Liver (tissue), 9 donors: Measurements from ENCODE around the gene MFAP5. TPM values are rescaled to one million over a fixed set of nuclear protein-coding genes. Genes with fewer than 3 reads are reported as not detected.

Experiments used
- DNase-seq: peaks from one replicate; pipeline ENCODE4 v3.0.0-alpha.2; 2017; ENCODE audit warnings: low spot score
- H3K27ac ChIP-seq, 2 donors: one replicate each; pipeline ENCODE4 v1.7.0; 2013; ENCODE audit warnings: inconsistent platforms in 2 of 2, low read length in 2 of 2, control low read depth in 1 of 2, low read depth in 1 of 2, mild to moderate bottlenecking in 1 of 2
- H3K27me3 ChIP-seq, 4 donors: one replicate each; pipeline versions ENCODE4 v1.6.1 to v1.7.0; 2013; ENCODE audit warnings: low read length in 3 of 4, inconsistent platforms in 1 of 4, mild to moderate bottlenecking in 1 of 4, moderate library complexity in 1 of 4; ENCODE audit not compliant: control insufficient read depth in 4 of 4, insufficient read depth in 4 of 4
- H3K36me3 ChIP-seq, 4 donors: one replicate each; pipeline versions ENCODE4 v1.6.1 to v1.7.0; 2013; ENCODE audit warnings: low read length in 3 of 4, mild to moderate bottlenecking in 3 of 4, low read depth in 1 of 4, moderate library complexity in 1 of 4; ENCODE audit not compliant: control insufficient read depth in 4 of 4, insufficient read depth in 3 of 4
- H3K4me1 ChIP-seq, 4 donors: one replicate each; pipeline versions ENCODE4 v1.6.1 to v1.7.0; 2013; ENCODE audit warnings: low read length in 3 of 4, mild to moderate bottlenecking in 3 of 4, moderate library complexity in 1 of 4; ENCODE audit not compliant: control insufficient read depth in 4 of 4, insufficient read depth in 4 of 4
- H3K4me3 ChIP-seq, 3 donors: one replicate each; pipeline versions ENCODE4 v1.6.1 to v1.7.0; 2013; ENCODE audit warnings: low read length in 3 of 3, control low read depth in 1 of 3, low read depth in 1 of 3, mild to moderate bottlenecking in 1 of 3
- H3K9ac ChIP-seq, 2 donors: one replicate each; pipeline ENCODE4 v1.7.0; 2013; ENCODE audit warnings: low read length in 2 of 2, mild to moderate bottlenecking in 2 of 2, moderate library complexity in 2 of 2, control low read depth in 1 of 2, low read depth in 1 of 2
- H3K9me3 ChIP-seq, 4 donors: one replicate each; pipeline versions ENCODE4 v1.6.1 to v1.7.0; 2013; ENCODE audit warnings: low read length in 3 of 4; ENCODE audit not compliant: control insufficient read depth in 4 of 4
- EGR1 ChIP-seq, 2 donors: IDR thresholded peaks; 2 replicates each; pipeline ENCODE4 v1.6.1; 2016 to 2018; ENCODE audit warnings: antibody characterized with exemption in 2 of 2, low read depth in 2 of 2
- FOXA1 ChIP-seq: IDR thresholded peaks from 2 replicates; pipeline ENCODE4 v1.6.1; 2016; ENCODE audit warnings: antibody characterized with exemption
- FOXA2 ChIP-seq: IDR thresholded peaks from 2 replicates; pipeline ENCODE4 v1.6.1; 2016; ENCODE audit warnings: antibody characterized with exemption
- GABPA ChIP-seq, 2 donors: IDR thresholded peaks in 1 of 2; conservative IDR thresholded peaks in 1 of 2; 2 replicates each; pipeline ENCODE4 v1.6.1; 2016; ENCODE audit warnings: antibody characterized with exemption in 2 of 2, mild to moderate bottlenecking in 1 of 2, moderate library complexity in 1 of 2
- HNF4G ChIP-seq: IDR thresholded peaks from 2 replicates; pipeline ENCODE4 v1.6.1; 2016; ENCODE audit warnings: antibody characterized with exemption
- JUND ChIP-seq, 2 donors: IDR thresholded peaks; 2 replicates each; pipeline ENCODE4 v1.6.1; 2016; ENCODE audit warnings: antibody characterized with exemption in 2 of 2
- NR2F2 ChIP-seq: IDR thresholded peaks from 2 replicates; pipeline ENCODE4 v1.6.1; 2016; ENCODE audit warnings: antibody characterized with exemption
- RXRA ChIP-seq, 2 donors: IDR thresholded peaks; 2 replicates each; pipeline ENCODE4 v1.6.1; 2017 to 2018; ENCODE audit warnings: antibody characterized with exemption in 2 of 2, mild to moderate bottlenecking in 1 of 2
- SP1 ChIP-seq: IDR thresholded peaks from 2 replicates; pipeline ENCODE4 v1.6.1; 2018; ENCODE audit warnings: antibody characterized with exemption, mild to moderate bottlenecking
- TAF1 ChIP-seq: conservative IDR thresholded peaks from 2 replicates; pipeline ENCODE4 v1.6.1; 2016; ENCODE audit warnings: antibody characterized with exemption, mild to moderate bottlenecking
- YY1 ChIP-seq: IDR thresholded peaks from 2 replicates; pipeline ENCODE4 v1.6.1; 2016; ENCODE audit warnings: antibody characterized with exemption, mild to moderate bottlenecking
- WGBS: extraction: QIAGEN DNeasy Blood & Tissue Kit; methylation state at CpG from one replicate; pipeline ENCODE4 v1.1.7; 2013; 5-methylcytosine and 5-hydroxymethylcytosine counted together
- polyA plus RNA-seq, 2 donors: library from polyadenylated mRNA; stranded (reverse) in 1 of 2; unstranded in 1 of 2; fragments of 200-250 nt in 1 of 2; fragments of >200 nt in 1 of 2; fragmentation: Nextera tagmentation in 1 of 2; extraction: Ambion mirVana in 1 of 2; gene quantifications; one replicate each; pipeline versions ENCODE4 v1.2.1 to v1.2.3, GENCODE V29; 2013 to 2015
- total RNA-seq, 2 donors: library from RNA; depleted of rRNA; stranded (reverse); fragments of >200 nt; gene quantifications; one replicate each; pipeline ENCODE4 v1.2.3, GENCODE V29; 2014
- TF ChIP-seq, protein P1 (sequence below): IDR thresholded peaks from 2 replicates; pipeline ENCODE4 v1.6.1; 2016; ENCODE audit warnings: antibody characterized with exemption
- TF ChIP-seq, protein P2 (sequence below): IDR thresholded peaks from 2 replicates; pipeline ENCODE4 v1.6.1; 2016; ENCODE audit warnings: antibody characterized with exemption
- TF ChIP-seq, protein P3 (sequence below): IDR thresholded peaks from 2 replicates; pipeline ENCODE4 v1.6.1; 2016; ENCODE audit warnings: antibody characterized with exemption
- TF ChIP-seq, protein P4 (sequence below): fragments of 150-350 bp; IDR thresholded peaks from 2 replicates; pipeline ENCODE4 v1.5.1; 2017; ENCODE audit warnings: improper control_type of control experiment, low read depth, low read length; ENCODE audit not compliant: missing input control
- donor health status: healthy.
- donor health status: healthy.
- donor health status: healthy.
- donor health status: healthy.
- donor health status: healthy.

Gene MFAP5
- total and polyA plus RNA-seq, 4 donors, result 0.20 to 0.42 TPM; not detected in 2

DNA sequence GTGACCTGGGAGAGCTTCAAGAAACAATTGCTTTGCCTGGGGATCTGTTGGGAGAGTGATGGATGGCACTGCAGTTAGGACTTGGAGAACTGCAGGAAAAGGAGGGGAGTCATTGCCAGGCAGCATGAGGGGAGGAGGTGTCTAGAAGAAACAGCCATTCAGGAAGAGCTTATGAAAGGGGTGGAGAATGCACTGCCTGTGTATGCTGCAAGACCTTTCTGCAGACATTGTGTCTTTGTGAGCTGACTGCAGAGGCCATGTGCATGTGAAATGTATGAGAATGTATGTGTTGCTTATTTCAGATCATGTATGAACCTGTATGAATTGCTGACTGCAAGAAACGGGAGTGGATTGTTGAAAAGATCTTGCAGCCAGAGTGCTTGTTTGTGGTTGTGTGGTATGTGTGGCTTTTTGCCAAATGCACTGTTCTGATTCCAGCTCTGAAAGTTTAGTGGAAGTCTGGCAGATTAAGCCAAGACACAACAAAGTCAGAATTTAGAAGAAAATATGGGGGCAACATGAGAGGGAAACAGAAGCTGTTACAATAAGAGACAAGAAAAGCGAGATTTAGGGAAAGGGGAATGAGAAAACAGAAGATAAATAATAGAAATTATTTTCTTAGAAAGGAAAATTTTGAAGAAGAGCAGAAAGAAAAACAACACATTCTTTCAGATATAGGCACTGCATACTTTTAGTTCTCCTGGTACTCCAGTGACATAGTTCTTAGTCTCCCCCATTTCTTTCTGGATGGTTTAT, 25.4 kb upstream of the MFAP5 start:
- Histone ChIP-seq H3K4me3 (no peak overlapping the region), H3K27ac (no peak overlapping the region), H3K27me3 (no peaks in the 10 kb centered on the region), H3K36me3 (no peaks in the 10 kb centered on the region), H3K4me1 (peaks cover 0 to 3% (median 1%) of the 10 kb centered on the region in 4 donors), H3K9ac (no peak overlapping the region), H3K9me3 (no peaks in the 10 kb centered on the region)
- 41% methylated on average over 2 of the region's 2 CpGs for WGBS
- DNase-seq, result no peak
- TF ChIP-seq, protein P1, sequence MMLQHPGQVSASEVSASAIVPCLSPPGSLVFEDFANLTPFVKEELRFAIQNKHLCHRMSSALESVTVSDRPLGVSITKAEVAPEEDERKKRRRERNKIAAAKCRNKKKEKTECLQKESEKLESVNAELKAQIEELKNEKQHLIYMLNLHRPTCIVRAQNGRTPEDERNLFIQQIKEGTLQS, result no peak
- TF ChIP-seq YY1, result no peak
- TF ChIP-seq SP1, result no peak

DNA sequence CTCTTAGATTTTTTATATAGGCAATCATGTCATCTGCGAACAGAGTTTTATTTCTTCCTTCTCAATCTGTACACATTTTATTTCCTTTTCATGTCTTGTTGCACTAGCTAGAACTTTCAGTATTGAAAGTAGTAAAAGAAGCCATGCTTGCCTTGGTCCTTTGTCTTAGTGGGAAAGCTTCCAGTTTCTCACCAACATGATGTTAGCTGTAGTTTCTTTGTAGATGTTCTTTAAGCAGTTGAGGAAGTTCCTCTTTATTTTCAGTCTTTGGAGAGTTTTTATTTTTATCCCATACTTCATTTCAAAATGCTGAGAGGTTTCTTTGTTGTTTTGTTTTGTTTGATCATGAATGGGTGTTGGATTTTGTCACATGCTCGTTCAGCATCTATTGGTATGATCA, 22.4 kb upstream of the MFAP5 start:
- H3K27ac ChIP-seq, result no peak overlapping the region
- 79% methylated on average over 2 of the region's 2 CpGs for WGBS
- H3K4me3 ChIP-seq, result no peak overlapping the region
- peaks cover 0 to 3% (median 1%) of the 10 kb centered on the region in 4 donors for H3K4me1 ChIP-seq
- H3K36me3 ChIP-seq, result no peaks in the 10 kb centered on the region
- no peak for DNase-seq
- no peaks in the 10 kb centered on the region for H3K27me3 ChIP-seq
- no peak overlapping the region for H3K9ac ChIP-seq
- H3K9me3 ChIP-seq, result no peaks in the 10 kb centered on the region
- no peak for TF ChIP-seq FOXA2
- no peak for TF ChIP-seq JUND (IDR thresholded peaks at IDR 0.05)
- TF ChIP-seq RXRA (IDR thresholded peaks at IDR 0.05), result no peak

DNA sequence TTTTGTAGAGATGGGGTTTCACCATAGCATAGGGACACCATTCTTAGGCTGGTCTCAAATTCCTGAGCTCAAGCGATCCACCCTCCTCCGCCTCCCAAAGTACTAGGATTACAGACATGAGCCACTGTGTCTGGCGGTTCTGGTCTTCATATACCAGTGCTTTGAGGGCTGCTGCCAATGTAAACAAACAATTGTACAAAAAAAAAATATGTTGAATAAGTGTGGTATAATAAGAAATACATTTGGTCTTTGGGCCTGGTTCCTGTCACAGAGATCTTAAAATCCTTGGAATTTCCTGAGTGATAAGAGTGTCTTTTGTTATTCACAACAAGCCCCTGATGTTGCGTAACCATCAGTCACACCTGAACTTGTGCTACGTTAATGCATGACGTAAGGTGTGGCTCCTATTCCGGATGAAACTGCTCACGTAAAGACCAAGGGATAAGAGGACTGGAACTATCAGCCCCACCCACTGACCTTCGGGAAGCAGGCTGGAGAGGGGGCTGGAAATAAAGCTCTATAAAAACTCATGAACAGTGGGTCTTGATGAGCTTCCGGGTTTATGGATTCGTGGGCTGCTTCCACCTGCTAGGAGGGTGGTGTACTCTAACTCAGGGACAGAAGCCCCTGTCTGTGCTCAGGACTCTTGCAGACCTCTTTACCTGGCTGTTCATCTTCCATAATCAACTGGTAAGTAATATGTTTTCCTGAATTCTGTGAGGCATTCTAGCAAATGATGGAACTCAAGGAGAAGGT, 18.7 kb upstream of the MFAP5 start:
- Histone ChIP-seq H3K4me3 (no peak overlapping the region), H3K27ac (no peak overlapping the region), H3K4me1 (no peaks in the 10 kb centered on the region), H3K27me3 (no peaks in the 10 kb centered on the region), H3K36me3 (no peaks in the 10 kb centered on the region), H3K9ac (no peak overlapping the region), H3K9me3 (no peaks in the 10 kb centered on the region)
- WGBS, result 36% methylated on average over 11 of the region's 11 CpGs
- TF ChIP-seq, protein P2, sequence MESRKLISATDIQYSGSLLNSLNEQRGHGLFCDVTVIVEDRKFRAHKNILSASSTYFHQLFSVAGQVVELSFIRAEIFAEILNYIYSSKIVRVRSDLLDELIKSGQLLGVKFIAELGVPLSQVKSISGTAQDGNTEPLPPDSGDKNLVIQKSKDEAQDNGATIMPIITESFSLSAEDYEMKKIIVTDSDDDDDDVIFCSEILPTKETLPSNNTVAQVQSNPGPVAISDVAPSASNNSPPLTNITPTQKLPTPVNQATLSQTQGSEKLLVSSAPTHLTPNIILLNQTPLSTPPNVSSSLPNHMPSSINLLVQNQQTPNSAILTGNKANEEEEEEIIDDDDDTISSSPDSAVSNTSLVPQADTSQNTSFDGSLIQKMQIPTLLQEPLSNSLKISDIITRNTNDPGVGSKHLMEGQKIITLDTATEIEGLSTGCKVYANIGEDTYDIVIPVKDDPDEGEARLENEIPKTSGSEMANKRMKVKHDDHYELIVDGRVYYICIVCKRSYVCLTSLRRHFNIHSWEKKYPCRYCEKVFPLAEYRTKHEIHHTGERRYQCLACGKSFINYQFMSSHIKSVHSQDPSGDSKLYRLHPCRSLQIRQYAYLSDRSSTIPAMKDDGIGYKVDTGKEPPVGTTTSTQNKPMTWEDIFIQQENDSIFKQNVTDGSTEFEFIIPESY, result no peak
- no peak for DNase-seq

DNA sequence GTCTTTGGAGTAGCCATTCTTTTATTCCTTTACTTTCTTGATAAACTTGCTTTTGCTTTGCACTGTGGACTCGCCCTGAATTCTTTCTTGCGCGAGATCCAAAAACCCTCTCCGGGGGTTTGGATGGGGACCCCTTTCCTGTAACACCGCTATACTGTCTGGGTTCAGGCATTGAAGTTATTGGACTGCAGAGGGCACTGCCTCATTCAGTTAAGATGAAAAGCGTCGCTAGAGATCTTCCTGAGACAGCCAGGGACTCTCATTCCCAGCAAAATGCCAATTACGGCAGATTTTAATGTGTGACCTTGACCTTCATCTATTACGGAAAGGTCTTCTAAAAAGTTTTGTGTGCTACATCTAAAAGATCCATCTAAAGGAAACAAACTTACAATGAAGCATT, 17.9 kb upstream of the MFAP5 start:
- Histone ChIP-seq H3K27ac (no peak overlapping the region), H3K9me3 (no peaks in the 10 kb centered on the region), H3K27me3 (no peaks in the 10 kb centered on the region), H3K9ac (no peak overlapping the region), H3K4me1 (peaks cover 0 to 2% (median 0%) of the 10 kb centered on the region in 4 donors), H3K4me3 (no peak overlapping the region), H3K36me3 (no peaks in the 10 kb centered on the region)
- DNase-seq, result no peak
- 72% methylated on average over 9 of the region's 9 CpGs for WGBS
- TF ChIP-seq, protein P3, sequence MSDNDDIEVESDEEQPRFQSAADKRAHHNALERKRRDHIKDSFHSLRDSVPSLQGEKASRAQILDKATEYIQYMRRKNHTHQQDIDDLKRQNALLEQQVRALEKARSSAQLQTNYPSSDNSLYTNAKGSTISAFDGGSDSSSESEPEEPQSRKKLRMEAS, result no peak
- TF ChIP-seq YY1, result no peak
- TF ChIP-seq, protein P4, sequence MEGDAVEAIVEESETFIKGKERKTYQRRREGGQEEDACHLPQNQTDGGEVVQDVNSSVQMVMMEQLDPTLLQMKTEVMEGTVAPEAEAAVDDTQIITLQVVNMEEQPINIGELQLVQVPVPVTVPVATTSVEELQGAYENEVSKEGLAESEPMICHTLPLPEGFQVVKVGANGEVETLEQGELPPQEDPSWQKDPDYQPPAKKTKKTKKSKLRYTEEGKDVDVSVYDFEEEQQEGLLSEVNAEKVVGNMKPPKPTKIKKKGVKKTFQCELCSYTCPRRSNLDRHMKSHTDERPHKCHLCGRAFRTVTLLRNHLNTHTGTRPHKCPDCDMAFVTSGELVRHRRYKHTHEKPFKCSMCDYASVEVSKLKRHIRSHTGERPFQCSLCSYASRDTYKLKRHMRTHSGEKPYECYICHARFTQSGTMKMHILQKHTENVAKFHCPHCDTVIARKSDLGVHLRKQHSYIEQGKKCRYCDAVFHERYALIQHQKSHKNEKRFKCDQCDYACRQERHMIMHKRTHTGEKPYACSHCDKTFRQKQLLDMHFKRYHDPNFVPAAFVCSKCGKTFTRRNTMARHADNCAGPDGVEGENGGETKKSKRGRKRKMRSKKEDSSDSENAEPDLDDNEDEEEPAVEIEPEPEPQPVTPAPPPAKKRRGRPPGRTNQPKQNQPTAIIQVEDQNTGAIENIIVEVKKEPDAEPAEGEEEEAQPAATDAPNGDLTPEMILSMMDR, result no peak
- TF ChIP-seq, protein P1, result no peak
- TF ChIP-seq EGR1 (IDR thresholded peaks at IDR 0.05; ENCODE audit: low read depth in 2 of 2), result no peak
- TF ChIP-seq JUND (IDR thresholded peaks at IDR 0.05), result no peak
- no peak for TF ChIP-seq HNF4G
- no peak for TF ChIP-seq TAF1
- no peak for TF ChIP-seq RXRA (IDR thresholded peaks at IDR 0.05)
- no peak for TF ChIP-seq GABPA (IDR thresholded peaks at IDR 0.05 in 1 of 2, conservative IDR thresholded peaks at IDR 0.05 in 1 of 2)
- TF ChIP-seq NR2F2, result no peak
- TF ChIP-seq, protein P2, result no peak
- TF ChIP-seq FOXA2, result no peak
- no peak for TF ChIP-seq FOXA1
